OCI-LY1 (cell line): ENCODE measurements around the gene PTPN6.

Source experiments
- EZH2 ChIP-seq: fragments of 200-600 bp; sonication (generic), shearing (Covaris generic); IDR thresholded peaks from 2 replicates; pipeline ENCODE4 v1.8.0; 2017; ENCODE audit warnings: borderline replicate concordance, mixed run types, mild to moderate bottlenecking, antibody characterized with exemption, low read length, moderate library complexity, mixed read lengths
- TF ChIP-seq, protein P1 (sequence below): fragments of 200-600 bp; sonication (generic), shearing (Covaris generic); IDR thresholded peaks from 2 replicates; pipeline ENCODE4 v1.5.1; 2017; ENCODE audit warnings: mild to moderate bottlenecking, antibody characterized with exemption, low read length, moderate library complexity, mixed read lengths

GRCh38 chr12:6923851-6924250, 27.3 kb upstream of the PTPN6 start:
- TF ChIP-seq, protein P1, sequence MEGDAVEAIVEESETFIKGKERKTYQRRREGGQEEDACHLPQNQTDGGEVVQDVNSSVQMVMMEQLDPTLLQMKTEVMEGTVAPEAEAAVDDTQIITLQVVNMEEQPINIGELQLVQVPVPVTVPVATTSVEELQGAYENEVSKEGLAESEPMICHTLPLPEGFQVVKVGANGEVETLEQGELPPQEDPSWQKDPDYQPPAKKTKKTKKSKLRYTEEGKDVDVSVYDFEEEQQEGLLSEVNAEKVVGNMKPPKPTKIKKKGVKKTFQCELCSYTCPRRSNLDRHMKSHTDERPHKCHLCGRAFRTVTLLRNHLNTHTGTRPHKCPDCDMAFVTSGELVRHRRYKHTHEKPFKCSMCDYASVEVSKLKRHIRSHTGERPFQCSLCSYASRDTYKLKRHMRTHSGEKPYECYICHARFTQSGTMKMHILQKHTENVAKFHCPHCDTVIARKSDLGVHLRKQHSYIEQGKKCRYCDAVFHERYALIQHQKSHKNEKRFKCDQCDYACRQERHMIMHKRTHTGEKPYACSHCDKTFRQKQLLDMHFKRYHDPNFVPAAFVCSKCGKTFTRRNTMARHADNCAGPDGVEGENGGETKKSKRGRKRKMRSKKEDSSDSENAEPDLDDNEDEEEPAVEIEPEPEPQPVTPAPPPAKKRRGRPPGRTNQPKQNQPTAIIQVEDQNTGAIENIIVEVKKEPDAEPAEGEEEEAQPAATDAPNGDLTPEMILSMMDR: no peak
- no peak for TF ChIP-seq EZH2
